IMR-90 (cell line): ENCODE measurements around the gene HPSE2. TPM values are rescaled to one million over a fixed set of nuclear protein-coding genes. Genes with fewer than 3 reads are reported as not detected.

Experiments
- ATAC-seq: fragments of 200-7000 bp; cut with Tn5 transposase; 2 replicates; pipeline ENCODE4 v1.9.1; 2020; ENCODE audit warnings: low read depth, mild to moderate bottlenecking, moderate library complexity
- BruUV-seq: library from RNA; stranded (reverse); fragments of 400-500 nt; replicated peaks from 2 replicates; lab custom pipeline; 2021; lab: Mats Ljungman, UMichigan
- CTCF ChIA-PET: fragments of 300-600 bp; formaldehyde crosslinking; extraction: SDS; loops from one replicate; lab custom pipeline; 2021; ENCODE audit warnings: antibody characterized with exemption; lab: Yijun Ruan, JAX
- POLR2A ChIA-PET: fragments of 300-600 bp; sonication (Branson Sonifier 250); formaldehyde crosslinking; loops from one replicate; lab custom pipeline; 2022; ENCODE audit warnings: antibody characterized with exemption; ENCODE audit not compliant: unreplicated experiment; lab: Charles Lee
- DNase-seq: peaks from one replicate; pipeline ENCODE4 v3.0.0; 2013
- H2AFZ ChIP-seq: replicated peaks from 2 replicates; pipeline ENCODE3; 2013; ENCODE audit warnings: low read length, mild to moderate bottlenecking; ENCODE audit not compliant: poor library complexity
- H2AK5ac ChIP-seq: 2 replicates; pipeline ENCODE4 v1.6.1; 2013; ENCODE audit warnings: low read depth, low read length, inconsistent platforms
- H2AK9ac ChIP-seq: replicated peaks from 2 replicates; pipeline ENCODE3; 2013; ENCODE audit warnings: mild to moderate bottlenecking, low read depth, low read length, moderate library complexity; ENCODE audit not compliant: poor library complexity
- H2BK120ac ChIP-seq: 2 replicates; pipeline ENCODE4 v1.6.1; 2013; ENCODE audit warnings: low read depth, low read length, inconsistent platforms
- H2BK15ac ChIP-seq: 3 replicates; pipeline ENCODE4 v1.6.1; 2013; ENCODE audit warnings: low read depth, low read length, inconsistent platforms
- H2BK20ac ChIP-seq: 2 replicates; pipeline ENCODE4 v1.6.1; 2013; ENCODE audit warnings: low read depth, mild to moderate bottlenecking, inconsistent platforms, low read length, moderate library complexity
- H2BK5ac ChIP-seq: 2 replicates; pipeline ENCODE4 v1.6.1; 2013; ENCODE audit warnings: mild to moderate bottlenecking, low read depth, low read length, inconsistent platforms; ENCODE audit not compliant: poor library complexity, severe bottlenecking
- H3K14ac ChIP-seq: replicated peaks from 2 replicates; pipeline ENCODE4 v1.6.1; 2013; ENCODE audit warnings: low read depth, low read length, inconsistent platforms
- H3K18ac ChIP-seq: 2 replicates; pipeline ENCODE4 v1.6.1; 2013; ENCODE audit warnings: low read depth, low read length, control low read depth
- H3K23ac ChIP-seq: 2 replicates; pipeline ENCODE4 v1.6.1; 2013; ENCODE audit warnings: low read depth, low read length, inconsistent platforms
- H3K27ac ChIP-seq: 2 replicates; pipeline ENCODE4 v1.5.1; 2013; ENCODE audit warnings: mild to moderate bottlenecking, control low read depth, low read length; ENCODE audit not compliant: insufficient read depth
- H3K27me3 ChIP-seq: 2 replicates; pipeline ENCODE4 v1.6.1; 2013; ENCODE audit warnings: low read length; ENCODE audit not compliant: control insufficient read depth, insufficient read depth
- H3K36me3 ChIP-seq: 2 replicates; pipeline ENCODE4 v1.6.1; 2013; ENCODE audit warnings: low read length, mixed read lengths; ENCODE audit not compliant: control insufficient read depth, insufficient read depth
- H3K4ac ChIP-seq: 2 replicates; pipeline ENCODE4 v1.6.1; 2013; ENCODE audit warnings: low read depth, low read length, inconsistent platforms
- H3K4me1 ChIP-seq: 2 replicates; pipeline ENCODE4 v1.6.1; 2013; ENCODE audit warnings: low read length, mixed read lengths; ENCODE audit not compliant: control insufficient read depth, insufficient read depth
- H3K4me2 ChIP-seq: 2 replicates; pipeline ENCODE4 v1.6.1; 2013; ENCODE audit warnings: low read depth, mild to moderate bottlenecking, control low read depth, low read length, moderate library complexity
- H3K4me3 ChIP-seq: 2 replicates; pipeline ENCODE4 v1.5.1; 2013; ENCODE audit warnings: low read depth, mild to moderate bottlenecking, control low read depth, low read length, moderate library complexity; ENCODE audit not compliant: insufficient read depth
- H3K56ac ChIP-seq: 2 replicates; pipeline ENCODE4 v1.6.1; 2013; ENCODE audit warnings: low read length, inconsistent platforms; ENCODE audit not compliant: insufficient read depth; ENCODE audit errors: extremely low read depth
- H3K79me1 ChIP-seq, 2 experiments: 2 replicates each; pipeline ENCODE4 v1.6.1; 2013; ENCODE audit warnings: low read length in 2 of 2, inconsistent platforms in 1 of 2, low read depth in 1 of 2
- H3K9ac ChIP-seq: 2 replicates; pipeline ENCODE4 v1.6.1; 2013; ENCODE audit warnings: low read depth, low read length, control low read depth
- H3K9me1 ChIP-seq: 2 replicates; pipeline ENCODE4 v1.6.1; 2013; ENCODE audit warnings: low read length, inconsistent platforms; ENCODE audit not compliant: insufficient read depth
- H3K9me3 ChIP-seq: 2 replicates; pipeline ENCODE4 v1.6.1; 2013; ENCODE audit warnings: low read length; ENCODE audit not compliant: control insufficient read depth, insufficient read depth
- H4K20me1 ChIP-seq: 2 replicates; pipeline ENCODE4 v1.6.1; 2013; ENCODE audit warnings: low read length, inconsistent platforms; ENCODE audit not compliant: insufficient read depth
- H4K5ac ChIP-seq: 2 replicates; pipeline ENCODE4 v1.6.1; 2013; ENCODE audit warnings: mild to moderate bottlenecking, low read depth, low read length, control low read depth
- H4K8ac ChIP-seq, 2 experiments: 2 replicates each; pipeline ENCODE4 v1.6.1; 2013; ENCODE audit warnings: low read depth in 2 of 2, low read length in 2 of 2, control low read depth in 1 of 2, inconsistent platforms in 1 of 2
- H4K91ac ChIP-seq: 2 replicates; pipeline ENCODE4 v1.6.1; 2013; ENCODE audit warnings: low read depth, low read length, inconsistent platforms; ENCODE audit not compliant: insufficient read depth
- BHLHE40 ChIP-seq: fragments of 150-350 bp; IDR thresholded peaks from 2 replicates; pipeline ENCODE4 v1.6.1; 2016; ENCODE audit warnings: mild to moderate bottlenecking, low read depth, low read length
- CEBPB ChIP-seq: IDR thresholded peaks from 2 replicates; pipeline ENCODE4 v1.6.1; 2012; ENCODE audit warnings: low read depth, low read length, improper control_type of control experiment
- CHD1 ChIP-seq: IDR thresholded peaks from 2 replicates; pipeline ENCODE4 v1.6.1; 2012; ENCODE audit warnings: low read depth, low read length, improper control_type of control experiment
- CTCF ChIP-seq: conservative IDR thresholded peaks from 2 replicates; pipeline ENCODE4 v1.5.1; 2012; ENCODE audit warnings: mild to moderate bottlenecking, low read depth, low read length, improper control_type of control experiment
- ELK1 ChIP-seq: fragments of 150-350 bp; IDR thresholded peaks from 2 replicates; pipeline ENCODE4 v1.6.1; 2016; ENCODE audit warnings: low read depth, mild to moderate bottlenecking, low read length, moderate library complexity, borderline replicate concordance
- FOS ChIP-seq: fragments of 150-350 bp; IDR thresholded peaks from 2 replicates; pipeline ENCODE4 v1.6.1; 2016; ENCODE audit warnings: low read depth, low read length
- MAZ ChIP-seq: IDR thresholded peaks from 2 replicates; pipeline ENCODE4 v1.6.1; 2012; ENCODE audit warnings: low read depth, mild to moderate bottlenecking, low read length, improper control_type of control experiment, moderate library complexity, borderline replicate concordance
- MXI1 ChIP-seq: IDR thresholded peaks from 2 replicates; pipeline ENCODE4 v1.6.1; 2012; ENCODE audit warnings: low read depth, mild to moderate bottlenecking, low read length, moderate library complexity, borderline replicate concordance
- POLR2A ChIP-seq: IDR thresholded peaks from 2 replicates; pipeline ENCODE4 v1.6.1; 2012; ENCODE audit warnings: mild to moderate bottlenecking, low read depth, low read length
- RAD21 ChIP-seq: IDR thresholded peaks from 2 replicates; pipeline ENCODE4 v1.6.1; 2012; ENCODE audit warnings: low read length, improper control_type of control experiment
- RCOR1 ChIP-seq: IDR thresholded peaks from 2 replicates; pipeline ENCODE4 v1.6.1; 2012; ENCODE audit warnings: mild to moderate bottlenecking, low read length, improper control_type of control experiment; ENCODE audit not compliant: insufficient replicate concordance
- RFX5 ChIP-seq: IDR thresholded peaks from 2 replicates; pipeline ENCODE4 v1.8.0; 2012; ENCODE audit warnings: low read depth, mild to moderate bottlenecking, low read length, moderate library complexity
- SMC3 ChIP-seq: fragments of 150-350 bp; IDR thresholded peaks from 2 replicates; pipeline ENCODE4 v1.6.1; 2016; ENCODE audit warnings: low read depth, mild to moderate bottlenecking, antibody characterized with exemption, low read length, moderate library complexity
- USF2 ChIP-seq: fragments of 150-350 bp; IDR thresholded peaks from 2 replicates; pipeline ENCODE4 v1.6.1; 2017; ENCODE audit warnings: mild to moderate bottlenecking, antibody characterized with exemption, low read length, low read depth
- dilution Hi-C: fragments of 300-500 bp; cut with HindIII; formaldehyde crosslinking; loops from one replicate; pipeline ENCODE4 v1.14.3; 2018; ENCODE audit warnings: low sequenced_read_pairs; ENCODE audit not compliant: unreplicated experiment
- in situ Hi-C: fragments of 300-500 bp; cut with MboI; formaldehyde crosslinking; loops from 3 replicates; pipeline ENCODE4 v1.14.3; 2019; ENCODE audit warnings: low sequenced_read_pairs, inconsistent platforms, mixed read lengths
- intact Hi-C: fragments of 100-400 bp; cut with micrococcal nuclease; formaldehyde crosslinking; loops from 2 replicates; pipeline ENCODE4 v1.10.0; 2022
- polyA plus RNA-seq, 3 experiments: library from polyadenylated mRNA; depleted of rRNA; stranded (reverse); fragments of >200 nt; gene quantifications; 2 replicates each; pipeline ENCODE4 v1.2.3, GENCODE V29; 2012; ENCODE audit warnings: low replicate concordance in 1 of 3
- total RNA-seq: library from RNA; depleted of rRNA; stranded (reverse); fragments of >200 nt; gene quantifications from 2 replicates; pipeline ENCODE4 v1.2.3, GENCODE V29; 2012

The HPSE2 gene
- total and polyA plus RNA-seq, 2 of the 4 experiments (the other 2 are of a cell fraction), result not detected

GRCh38 chr10:98449287-98449686 is 786.4 kb downstream of the HPSE2 start:
- Histone ChIP-seq H3K4me3 (no peak overlapping the region), H3K56ac (no peak overlapping the region), H2AFZ (no peak overlapping the region), H3K9me3 (no peaks in the 10 kb centered on the region), H2BK5ac (no peak overlapping the region), H4K8ac (no peak overlapping the region), H3K4me2 (no peak overlapping the region), H4K5ac (no peak overlapping the region), H3K36me3 (peaks cover 10% of the 10 kb centered on the region), H4K91ac (no peak overlapping the region), H3K18ac (no peak overlapping the region), H3K14ac (no peak overlapping the region), H3K9ac (no peak overlapping the region), H2AK5ac (no peak overlapping the region), H3K27me3 (no peaks in the 10 kb centered on the region), H3K4me1 (peaks cover 3% of the 10 kb centered on the region; the same call in 1 of the 2 replicates), H3K9me1 (peaks cover 7% of the 10 kb centered on the region), H3K27ac (no peak overlapping the region), H3K4ac (no peak overlapping the region), H3K79me1 (peaks cover 25 to 29% of the 10 kb centered on the region in 2 experiments), H2BK15ac (no peak overlapping the region), H4K20me1 (peaks cover 4% of the 10 kb centered on the region; the same call in 1 of the 2 replicates), H3K23ac (no peak overlapping the region), H2BK20ac (no peak overlapping the region), H2AK9ac (no peak overlapping the region), H2BK120ac (no peak overlapping the region)
- ChIA-PET POLR2A (no interaction called here), CTCF (no interaction called here)
- intact Hi-C loops, result no loop called here
- in situ Hi-C loops, result no loop called here
- no TSS peak for BruUV-seq
- DNase-seq (no peak), ATAC-seq (no peak)
- dilution Hi-C loops, result no loop called here
- TF ChIP-seq CHD1, result no peak
- TF ChIP-seq CEBPB, result no peak
- TF ChIP-seq RFX5, result no peak
- no peak for TF ChIP-seq BHLHE40
- TF ChIP-seq SMC3, result no peak
- no peak for TF ChIP-seq CTCF
- no peak for TF ChIP-seq MAZ
- no peak for TF ChIP-seq ELK1
- TF ChIP-seq POLR2A, result no peak
- no peak for TF ChIP-seq RAD21
- TF ChIP-seq FOS, result no peak
- TF ChIP-seq USF2, result no peak
- no peak for TF ChIP-seq MXI1
- TF ChIP-seq RCOR1, result no peak
